SU-DHL-6 (cell line): ENCODE data around the gene LPCAT1.

Source experiments
- H2AFZ ChIP-seq: fragments of 200-600 bp; sonication (generic); 2 replicates; pipeline ENCODE4 v1.6.1; 2014; ENCODE audit warnings: low read depth, mild to moderate bottlenecking, moderate library complexity, mixed read lengths, antibody characterized with exemption, low read length; ENCODE audit not compliant: severe bottlenecking
- H3F3A ChIP-seq: fragments of 200-600 bp; shearing (Covaris generic); 2 replicates; pipeline ENCODE4 v1.6.0; 2016; ENCODE audit warnings: antibody characterized with exemption, mild to moderate bottlenecking; ENCODE audit not compliant: insufficient read depth
- H3K27ac ChIP-seq: fragments of 200-600 bp; sonication (generic); 2 replicates; pipeline ENCODE4 v1.5.1; 2016; ENCODE audit warnings: low read depth, mild to moderate bottlenecking, low read length, moderate library complexity, mixed read lengths
- H3K27me3 ChIP-seq: fragments of 200-600 bp; sonication (generic), shearing (Covaris generic); 2 replicates; pipeline ENCODE4 v1.6.0; 2014; ENCODE audit warnings: mild to moderate bottlenecking, low read length
- H3K36me3 ChIP-seq: fragments of 200-600 bp; sonication (generic); 2 replicates; pipeline ENCODE4 v1.6.1; 2014; ENCODE audit warnings: mild to moderate bottlenecking, low read length, mixed read lengths
- H3K4me2 ChIP-seq: fragments of 300-600, 200-600 bp; shearing (Covaris generic), sonication (generic); 2 replicates; pipeline ENCODE4 v1.6.0; 2014; ENCODE audit warnings: low read length, low read depth, mild to moderate bottlenecking; ENCODE audit not compliant: poor library complexity, severe bottlenecking
- H3K4me3 ChIP-seq: fragments of 200-600 bp; sonication (generic); 2 replicates; pipeline ENCODE4 v1.5.1; 2014; ENCODE audit warnings: antibody characterized with exemption, low read length, mild to moderate bottlenecking, mixed read lengths; ENCODE audit not compliant: insufficient read depth, poor library complexity, severe bottlenecking
- H3K79me2 ChIP-seq: fragments of 200-600 bp; sonication (generic); 2 replicates; pipeline ENCODE4 v1.6.1; 2014; ENCODE audit warnings: mild to moderate bottlenecking, low read length, moderate library complexity; ENCODE audit not compliant: insufficient read depth
- H3K9ac ChIP-seq: fragments of 200-600 bp; sonication (generic); 2 replicates; pipeline ENCODE4 v1.7.0; 2014; ENCODE audit warnings: mild to moderate bottlenecking, low read length
- H3K9me2 ChIP-seq: fragments of 200-600 bp; sonication (generic); replicated peaks from 2 replicates; pipeline ENCODE4 v1.6.1; 2014; ENCODE audit warnings: low read length; ENCODE audit not compliant: insufficient read depth
- H3K9me3 ChIP-seq: fragments of 200-600 bp; sonication (generic); 2 replicates; pipeline ENCODE4 v1.6.1; 2014; ENCODE audit warnings: low read length, mixed read lengths; ENCODE audit not compliant: insufficient read depth
- H4K20me1 ChIP-seq: fragments of 200-600 bp; sonication (generic); 2 replicates; pipeline ENCODE4 v1.6.1; 2014; ENCODE audit warnings: low read depth, mild to moderate bottlenecking, antibody characterized with exemption, low read length, moderate library complexity, mixed read lengths
- CTCF ChIP-seq: fragments of 200-600 bp; sonication (generic); IDR thresholded peaks from one replicate; pipeline ENCODE4 v1.5.1; 2017; ENCODE audit warnings: antibody characterized with exemption, mild to moderate bottlenecking, low read length, moderate library complexity; ENCODE audit not compliant: insufficient read depth, poor library complexity, severe bottlenecking
- EZH2phosphoT487 ChIP-seq: fragments of 200-600 bp; sonication (generic), shearing (Covaris generic); conservative IDR thresholded peaks from 2 replicates; pipeline ENCODE4 v1.6.1; 2018; ENCODE audit warnings: mild to moderate bottlenecking, antibody characterized with exemption, low read length, moderate library complexity, mixed read lengths

The LPCAT1 gene

GRCh38 chr5:1413611-1414241 lies 110.0 kb downstream of the LPCAT1 start:
- no peaks in the 10 kb centered on the region for H3K27me3 ChIP-seq
- no peaks in the 10 kb centered on the region for H3K79me2 ChIP-seq
- H3F3A ChIP-seq: no peaks in the 10 kb centered on the region
- no peaks in the 10 kb centered on the region for H3K9me3 ChIP-seq
- no peak overlapping the region for H3K27ac ChIP-seq
- no peaks in the 10 kb centered on the region for H4K20me1 ChIP-seq
- no peaks in the 10 kb centered on the region for H3K36me3 ChIP-seq
- H3K9ac ChIP-seq: no peak overlapping the region
- H2AFZ ChIP-seq: no peak overlapping the region
- H3K9me2 ChIP-seq: no peaks in the 10 kb centered on the region
- H3K4me3 ChIP-seq: no peak overlapping the region
- no peak overlapping the region for H3K4me2 ChIP-seq
- no peak for TF ChIP-seq CTCF
- TF ChIP-seq EZH2phosphoT487: no peak

DNA sequence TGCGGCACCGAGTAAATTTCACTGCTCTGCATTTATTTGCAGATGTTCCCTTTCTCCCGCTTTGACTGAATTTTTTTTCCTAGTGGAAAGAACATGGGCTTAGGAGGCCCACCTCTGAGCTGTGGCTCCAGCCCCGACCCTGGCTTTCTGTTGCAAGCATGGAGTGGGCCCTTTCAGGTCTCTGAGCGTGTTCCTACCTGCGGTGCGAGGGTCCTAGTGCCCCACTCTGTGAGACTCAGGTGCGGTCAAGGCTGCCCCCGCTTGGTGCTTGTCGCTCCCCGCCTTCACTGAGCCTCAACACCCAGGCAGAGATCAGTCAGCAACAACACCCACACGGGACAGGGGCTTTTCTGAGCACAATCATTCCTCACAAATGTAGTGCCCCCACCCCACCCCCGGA lies 110.5 kb downstream of the LPCAT1 start:
- Histone ChIP-seq H3K36me3 (no peaks in the 10 kb centered on the region), H3K9me2 (no peaks in the 10 kb centered on the region), H4K20me1 (no peaks in the 10 kb centered on the region), H3K4me3 (no peak overlapping the region), H3K4me2 (no peak overlapping the region), H3K9me3 (no peaks in the 10 kb centered on the region), H3K9ac (no peak overlapping the region), H3K27me3 (no peaks in the 10 kb centered on the region), H3K79me2 (no peaks in the 10 kb centered on the region), H3F3A (no peaks in the 10 kb centered on the region), H2AFZ (no peak overlapping the region), H3K27ac (no peak overlapping the region)
- TF ChIP-seq EZH2phosphoT487: no peak
- no peak for TF ChIP-seq CTCF

- Histone ChIP-seq H3F3A (no peaks in the 10 kb centered on the region), H3K4me3 (no peak overlapping the region), H3K27me3 (no peaks in the 10 kb centered on the region), H3K9ac (no peak overlapping the region), H4K20me1 (no peaks in the 10 kb centered on the region), H3K79me2 (no peaks in the 10 kb centered on the region), H2AFZ (no peak overlapping the region), H3K27ac (no peak overlapping the region), H3K4me2 (no peak overlapping the region), H3K36me3 (no peaks in the 10 kb centered on the region), H3K9me2 (no peaks in the 10 kb centered on the region), H3K9me3 (no peaks in the 10 kb centered on the region)
- no peak for TF ChIP-seq CTCF
- TF ChIP-seq EZH2phosphoT487: no peak
Measured at GRCh38 chr5:1412621-1413020, 111.1 kb downstream of the LPCAT1 start.
